Measurements from ENCODE around the gene IFNL4. TPM values are rescaled to one million over a fixed set of nuclear protein-coding genes. Genes with fewer than 3 reads are reported as not detected.

Gene IFNL4
- total and polyA plus RNA-seq, 2 experiments from 2014 or later = not detected

DNA sequence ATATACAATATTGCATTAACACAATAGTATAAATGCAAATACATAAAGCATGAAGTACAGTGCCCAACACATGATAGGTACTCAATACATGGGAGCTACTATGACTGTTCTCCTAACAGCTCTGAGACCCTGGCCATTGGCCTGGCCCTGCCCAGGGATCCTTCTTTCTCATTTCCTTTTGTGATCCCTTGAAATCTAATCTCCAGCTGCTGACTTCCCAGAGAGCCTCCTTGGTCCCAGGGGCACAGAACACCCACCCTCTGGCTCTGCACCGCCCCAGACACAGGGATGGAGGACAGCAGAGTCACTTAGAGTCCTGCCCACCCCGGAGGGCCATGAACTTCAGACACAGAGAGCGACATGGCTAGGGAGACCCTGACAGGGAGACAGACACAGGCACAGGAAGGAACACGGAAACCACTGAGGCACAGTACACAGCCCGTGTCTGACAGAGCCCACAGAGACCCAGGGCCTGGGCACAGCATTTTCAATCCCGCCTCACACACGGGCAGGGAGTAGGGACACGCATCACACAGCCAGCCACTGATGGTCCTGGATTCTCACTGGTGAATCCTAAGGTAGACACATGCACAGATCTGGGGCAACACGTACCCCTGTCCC lies 40.4 kb downstream of the IFNL4 start (continued):
- TF ChIP-seq, protein P1, sequence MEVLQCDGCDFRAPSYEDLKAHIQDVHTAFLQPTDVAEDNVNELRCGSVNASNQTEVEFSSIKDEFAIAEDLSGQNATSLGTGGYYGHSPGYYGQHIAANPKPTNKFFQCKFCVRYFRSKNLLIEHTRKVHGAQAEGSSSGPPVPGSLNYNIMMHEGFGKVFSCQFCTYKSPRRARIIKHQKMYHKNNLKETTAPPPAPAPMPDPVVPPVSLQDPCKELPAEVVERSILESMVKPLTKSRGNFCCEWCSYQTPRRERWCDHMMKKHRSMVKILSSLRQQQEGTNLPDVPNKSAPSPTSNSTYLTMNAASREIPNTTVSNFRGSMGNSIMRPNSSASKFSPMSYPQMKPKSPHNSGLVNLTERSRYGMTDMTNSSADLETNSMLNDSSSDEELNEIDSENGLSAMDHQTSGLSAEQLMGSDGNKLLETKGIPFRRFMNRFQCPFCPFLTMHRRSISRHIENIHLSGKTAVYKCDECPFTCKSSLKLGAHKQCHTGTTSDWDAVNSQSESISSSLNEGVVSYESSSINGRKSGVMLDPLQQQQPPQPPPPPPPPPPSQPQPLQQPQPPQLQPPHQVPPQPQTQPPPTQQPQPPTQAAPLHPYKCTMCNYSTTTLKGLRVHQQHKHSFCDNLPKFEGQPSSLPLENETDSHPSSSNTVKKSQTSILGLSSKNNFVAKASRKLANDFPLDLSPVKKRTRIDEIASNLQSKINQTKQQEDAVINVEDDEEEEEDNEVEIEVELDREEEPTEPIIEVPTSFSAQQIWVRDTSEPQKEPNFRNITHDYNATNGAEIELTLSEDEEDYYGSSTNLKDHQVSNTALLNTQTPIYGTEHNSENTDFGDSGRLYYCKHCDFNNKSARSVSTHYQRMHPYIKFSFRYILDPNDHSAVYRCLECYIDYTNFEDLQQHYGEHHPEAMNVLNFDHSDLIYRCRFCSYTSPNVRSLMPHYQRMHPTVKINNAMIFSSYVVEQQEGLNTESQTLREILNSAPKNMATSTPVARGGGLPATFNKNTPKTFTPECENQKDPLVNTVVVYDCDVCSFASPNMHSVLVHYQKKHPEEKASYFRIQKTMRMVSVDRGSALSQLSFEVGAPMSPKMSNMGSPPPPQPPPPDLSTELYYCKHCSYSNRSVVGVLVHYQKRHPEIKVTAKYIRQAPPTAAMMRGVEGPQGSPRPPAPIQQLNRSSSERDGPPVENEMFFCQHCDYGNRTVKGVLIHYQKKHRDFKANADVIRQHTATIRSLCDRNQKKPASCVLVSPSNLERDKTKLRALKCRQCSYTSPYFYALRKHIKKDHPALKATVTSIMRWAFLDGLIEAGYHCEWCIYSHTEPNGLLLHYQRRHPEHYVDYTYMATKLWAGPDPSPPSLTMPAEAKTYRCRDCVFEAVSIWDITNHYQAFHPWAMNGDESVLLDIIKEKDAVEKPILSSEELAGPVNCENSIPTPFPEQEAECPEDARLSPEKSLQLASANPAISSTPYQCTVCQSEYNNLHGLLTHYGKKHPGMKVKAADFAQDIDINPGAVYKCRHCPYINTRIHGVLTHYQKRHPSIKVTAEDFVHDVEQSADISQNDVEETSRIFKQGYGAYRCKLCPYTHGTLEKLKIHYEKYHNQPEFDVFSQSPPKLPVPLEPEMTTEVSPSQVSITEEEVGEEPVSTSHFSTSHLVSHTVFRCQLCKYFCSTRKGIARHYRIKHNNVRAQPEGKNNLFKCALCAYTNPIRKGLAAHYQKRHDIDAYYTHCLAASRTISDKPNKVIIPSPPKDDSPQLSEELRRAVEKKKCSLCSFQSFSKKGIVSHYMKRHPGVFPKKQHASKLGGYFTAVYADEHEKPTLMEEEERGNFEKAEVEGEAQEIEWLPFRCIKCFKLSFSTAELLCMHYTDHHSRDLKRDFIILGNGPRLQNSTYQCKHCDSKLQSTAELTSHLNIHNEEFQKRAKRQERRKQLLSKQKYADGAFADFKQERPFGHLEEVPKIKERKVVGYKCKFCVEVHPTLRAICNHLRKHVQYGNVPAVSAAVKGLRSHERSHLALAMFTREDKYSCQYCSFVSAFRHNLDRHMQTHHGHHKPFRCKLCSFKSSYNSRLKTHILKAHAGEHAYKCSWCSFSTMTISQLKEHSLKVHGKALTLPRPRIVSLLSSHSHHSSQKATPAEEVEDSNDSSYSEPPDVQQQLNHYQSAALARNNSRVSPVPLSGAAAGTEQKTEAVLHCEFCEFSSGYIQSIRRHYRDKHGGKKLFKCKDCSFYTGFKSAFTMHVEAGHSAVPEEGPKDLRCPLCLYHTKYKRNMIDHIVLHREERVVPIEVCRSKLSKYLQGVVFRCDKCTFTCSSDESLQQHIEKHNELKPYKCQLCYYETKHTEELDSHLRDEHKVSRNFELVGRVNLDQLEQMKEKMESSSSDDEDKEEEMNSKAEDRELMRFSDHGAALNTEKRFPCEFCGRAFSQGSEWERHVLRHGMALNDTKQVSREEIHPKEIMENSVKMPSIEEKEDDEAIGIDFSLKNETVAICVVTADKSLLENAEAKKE (CRISPR knock-in tag; IDR thresholded peaks at IDR 0.05) = no peak

DNA sequence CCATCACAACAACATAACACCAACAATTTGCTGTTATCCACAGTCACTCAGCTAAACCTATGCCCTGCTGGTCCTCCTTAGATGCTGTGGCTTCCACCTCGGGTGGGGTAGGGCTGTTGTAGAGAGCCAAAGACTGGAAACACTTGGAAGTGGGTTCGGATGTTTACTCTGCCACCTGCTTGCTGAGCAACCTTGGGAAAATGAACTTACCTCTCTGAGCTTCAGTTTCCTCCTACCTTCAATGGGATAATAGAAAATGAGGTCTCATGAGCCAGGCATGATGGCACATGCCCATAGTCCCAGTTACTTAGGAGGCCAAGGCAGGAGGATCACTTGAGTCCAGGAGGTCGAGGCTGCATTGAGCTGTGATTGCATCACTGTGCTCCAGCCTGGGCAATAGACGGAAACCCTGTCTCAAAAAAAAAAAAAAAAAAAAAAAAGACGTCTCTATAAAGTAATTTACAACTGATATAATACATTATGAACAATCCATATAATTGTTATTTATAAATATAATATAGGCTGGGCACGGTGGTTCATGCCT lies 41.3 kb downstream of the IFNL4 start:
- Mint-ChIP-seq H3K36me3 (ENCODE audit: low read depth) (no peaks in the 10 kb centered on the region), H3K4me3 (no peak overlapping the region), H3K4me1 (no peaks in the 10 kb centered on the region), H3K9me3 (no peaks in the 10 kb centered on the region), H3K27me3 (ENCODE audit: insufficient read depth, low read depth, poor library complexity) (peaks cover 20% of the 10 kb centered on the region), H3K27ac (no peak overlapping the region)
- Histone ChIP-seq H3K27me3 (ENCODE audit: insufficient read depth) (peaks cover 30% of the 10 kb centered on the region), H2AFZ (no peak overlapping the region), H3K4me1 (ENCODE audit: insufficient read depth) (no peaks in the 10 kb centered on the region; the same call in 1 of the 2 replicates), H3K9me2 (ENCODE audit: insufficient read depth) (no peaks in the 10 kb centered on the region), H3K79me2 (replicated peaks; ENCODE audit: insufficient read depth) (no peaks in the 10 kb centered on the region), H3F3A (replicated peaks; ENCODE audit: low read depth) (no peaks in the 10 kb centered on the region), H3K27ac (ENCODE audit: low read depth) (no peak overlapping the region), H3K4me3 (no peak overlapping the region), H4K20me1 (replicated peaks; ENCODE audit: insufficient read depth) (no peaks in the 10 kb centered on the region), H3K36me3 (ENCODE audit: insufficient read depth) (no peaks in the 10 kb centered on the region), H3K4me2 (no peak overlapping the region)
- ATAC-seq (no peak), DNase-seq (ENCODE audit: low spot score) (no peak)
- TF ChIP-seq NANOG (IDR thresholded peaks at IDR 0.05; ENCODE audit: borderline replicate concordance) (no peak), ZNF114 (CRISPR knock-in tag; IDR thresholded peaks at IDR 0.05) (no peak), EZH2phosphoT487 (IDR thresholded peaks at IDR 0.05; ENCODE audit: unreplicated experiment) (no peak), EZH2 (IDR thresholded peaks at IDR 0.05; ENCODE audit: low read depth, unreplicated experiment) (no peak), ZNF331 (CRISPR knock-in tag; IDR thresholded peaks at IDR 0.05; ENCODE audit: low read depth) (no peak), POLR2AphosphoS5 (IDR thresholded peaks at IDR 0.05; ENCODE audit: low read depth) (no peak), JUNB (IDR thresholded peaks at IDR 0.05; ENCODE audit: unreplicated experiment) (no peak), CREB1 (CRISPR knock-in tag; IDR thresholded peaks at IDR 0.05; ENCODE audit: low read depth) (no peak), STAT1 (IDR thresholded peaks at IDR 0.05; ENCODE audit: unreplicated experiment) (no peak)
- TF ChIP-seq, protein P2, sequence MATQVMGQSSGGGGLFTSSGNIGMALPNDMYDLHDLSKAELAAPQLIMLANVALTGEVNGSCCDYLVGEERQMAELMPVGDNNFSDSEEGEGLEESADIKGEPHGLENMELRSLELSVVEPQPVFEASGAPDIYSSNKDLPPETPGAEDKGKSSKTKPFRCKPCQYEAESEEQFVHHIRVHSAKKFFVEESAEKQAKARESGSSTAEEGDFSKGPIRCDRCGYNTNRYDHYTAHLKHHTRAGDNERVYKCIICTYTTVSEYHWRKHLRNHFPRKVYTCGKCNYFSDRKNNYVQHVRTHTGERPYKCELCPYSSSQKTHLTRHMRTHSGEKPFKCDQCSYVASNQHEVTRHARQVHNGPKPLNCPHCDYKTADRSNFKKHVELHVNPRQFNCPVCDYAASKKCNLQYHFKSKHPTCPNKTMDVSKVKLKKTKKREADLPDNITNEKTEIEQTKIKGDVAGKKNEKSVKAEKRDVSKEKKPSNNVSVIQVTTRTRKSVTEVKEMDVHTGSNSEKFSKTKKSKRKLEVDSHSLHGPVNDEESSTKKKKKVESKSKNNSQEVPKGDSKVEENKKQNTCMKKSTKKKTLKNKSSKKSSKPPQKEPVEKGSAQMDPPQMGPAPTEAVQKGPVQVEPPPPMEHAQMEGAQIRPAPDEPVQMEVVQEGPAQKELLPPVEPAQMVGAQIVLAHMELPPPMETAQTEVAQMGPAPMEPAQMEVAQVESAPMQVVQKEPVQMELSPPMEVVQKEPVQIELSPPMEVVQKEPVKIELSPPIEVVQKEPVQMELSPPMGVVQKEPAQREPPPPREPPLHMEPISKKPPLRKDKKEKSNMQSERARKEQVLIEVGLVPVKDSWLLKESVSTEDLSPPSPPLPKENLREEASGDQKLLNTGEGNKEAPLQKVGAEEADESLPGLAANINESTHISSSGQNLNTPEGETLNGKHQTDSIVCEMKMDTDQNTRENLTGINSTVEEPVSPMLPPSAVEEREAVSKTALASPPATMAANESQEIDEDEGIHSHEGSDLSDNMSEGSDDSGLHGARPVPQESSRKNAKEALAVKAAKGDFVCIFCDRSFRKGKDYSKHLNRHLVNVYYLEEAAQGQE (IDR thresholded peaks at IDR 0.05; ENCODE audit: unreplicated experiment) = no peak
- TF ChIP-seq, protein P3, sequence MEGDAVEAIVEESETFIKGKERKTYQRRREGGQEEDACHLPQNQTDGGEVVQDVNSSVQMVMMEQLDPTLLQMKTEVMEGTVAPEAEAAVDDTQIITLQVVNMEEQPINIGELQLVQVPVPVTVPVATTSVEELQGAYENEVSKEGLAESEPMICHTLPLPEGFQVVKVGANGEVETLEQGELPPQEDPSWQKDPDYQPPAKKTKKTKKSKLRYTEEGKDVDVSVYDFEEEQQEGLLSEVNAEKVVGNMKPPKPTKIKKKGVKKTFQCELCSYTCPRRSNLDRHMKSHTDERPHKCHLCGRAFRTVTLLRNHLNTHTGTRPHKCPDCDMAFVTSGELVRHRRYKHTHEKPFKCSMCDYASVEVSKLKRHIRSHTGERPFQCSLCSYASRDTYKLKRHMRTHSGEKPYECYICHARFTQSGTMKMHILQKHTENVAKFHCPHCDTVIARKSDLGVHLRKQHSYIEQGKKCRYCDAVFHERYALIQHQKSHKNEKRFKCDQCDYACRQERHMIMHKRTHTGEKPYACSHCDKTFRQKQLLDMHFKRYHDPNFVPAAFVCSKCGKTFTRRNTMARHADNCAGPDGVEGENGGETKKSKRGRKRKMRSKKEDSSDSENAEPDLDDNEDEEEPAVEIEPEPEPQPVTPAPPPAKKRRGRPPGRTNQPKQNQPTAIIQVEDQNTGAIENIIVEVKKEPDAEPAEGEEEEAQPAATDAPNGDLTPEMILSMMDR (conservative IDR thresholded peaks at IDR 0.05; ENCODE audit: low read depth in 2 of 2) = no peak
- TF ChIP-seq, protein P4, sequence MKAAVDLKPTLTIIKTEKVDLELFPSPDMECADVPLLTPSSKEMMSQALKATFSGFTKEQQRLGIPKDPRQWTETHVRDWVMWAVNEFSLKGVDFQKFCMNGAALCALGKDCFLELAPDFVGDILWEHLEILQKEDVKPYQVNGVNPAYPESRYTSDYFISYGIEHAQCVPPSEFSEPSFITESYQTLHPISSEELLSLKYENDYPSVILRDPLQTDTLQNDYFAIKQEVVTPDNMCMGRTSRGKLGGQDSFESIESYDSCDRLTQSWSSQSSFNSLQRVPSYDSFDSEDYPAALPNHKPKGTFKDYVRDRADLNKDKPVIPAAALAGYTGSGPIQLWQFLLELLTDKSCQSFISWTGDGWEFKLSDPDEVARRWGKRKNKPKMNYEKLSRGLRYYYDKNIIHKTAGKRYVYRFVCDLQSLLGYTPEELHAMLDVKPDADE (IDR thresholded peaks at IDR 0.05) = no peak

Measured in GM23338 (cell line).